ENCODE measurements around the gene FBXO24.

Gene FBXO24

DNA sequence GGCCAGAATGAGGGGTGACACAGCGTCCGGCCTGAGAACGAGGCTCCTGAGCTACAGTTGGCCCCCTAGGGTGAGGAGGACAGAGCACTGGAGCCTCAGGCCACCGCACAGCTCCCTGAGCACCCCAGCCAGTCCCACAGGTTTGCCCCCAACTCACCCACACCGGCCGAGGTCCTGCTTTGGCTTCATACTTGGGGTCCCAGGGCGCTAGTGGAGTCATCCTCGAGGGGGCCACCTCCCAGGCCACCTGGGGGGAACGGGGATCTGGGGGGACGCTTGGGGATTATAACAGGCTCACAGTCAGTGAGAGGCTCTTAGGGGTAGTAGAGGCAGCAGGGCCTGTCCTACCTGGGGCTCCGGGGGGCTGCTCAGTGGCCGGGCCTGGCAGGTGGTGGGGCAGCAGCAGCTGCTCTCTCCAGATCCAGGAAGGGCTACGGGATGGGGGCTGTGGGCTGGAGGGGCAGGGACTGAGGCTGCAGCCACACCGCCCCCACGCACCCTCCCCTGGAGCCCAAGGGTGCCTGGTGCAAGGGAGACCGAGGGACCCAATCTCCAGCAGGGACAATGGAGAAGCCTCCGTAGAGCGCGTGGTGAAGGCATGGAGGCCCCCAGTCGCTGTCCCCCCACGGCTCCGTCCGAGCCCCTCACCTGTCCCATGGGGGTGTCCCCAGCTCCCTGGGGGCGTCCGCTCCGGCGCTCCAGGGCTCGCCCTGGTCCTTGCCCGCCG, 13.0 kb upstream of the FBXO24 start:
- in situ Hi-C loops (cut with MboI; ENCODE audit: low sequenced_read_pairs), result no loop called here

DNA sequence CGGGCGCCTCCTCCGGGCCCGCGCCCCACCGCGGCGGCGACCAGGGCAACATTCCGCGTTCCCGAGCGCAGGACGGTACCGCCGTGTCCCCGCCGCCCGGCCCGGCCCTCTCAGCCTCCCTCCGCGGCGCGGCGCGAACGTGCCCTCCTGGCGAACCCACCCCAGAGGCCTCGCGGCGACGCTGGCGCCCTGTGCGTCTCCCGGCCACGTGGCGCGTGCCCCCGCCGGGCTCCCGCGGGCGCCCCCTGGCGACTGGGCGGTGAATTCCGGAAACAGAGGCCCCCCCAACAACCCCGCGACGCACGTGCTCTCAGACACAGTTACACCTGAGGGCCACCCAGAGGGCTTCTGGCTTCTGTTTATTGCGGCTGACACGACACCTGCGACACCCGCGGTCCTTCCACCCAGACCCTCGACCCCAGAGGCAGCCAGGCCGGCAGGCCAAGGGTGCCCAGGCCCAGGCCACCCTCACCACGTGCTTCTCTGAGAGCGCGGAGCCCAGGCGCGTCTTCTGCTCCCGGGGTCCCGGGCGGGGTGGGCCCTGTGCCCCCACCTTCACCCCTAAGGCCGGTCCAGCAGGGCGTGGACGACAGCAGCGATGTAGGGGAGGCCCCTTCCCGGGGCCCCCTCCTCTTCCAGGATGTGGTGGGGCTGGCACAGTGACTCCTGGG, 12.3 kb upstream of the FBXO24 start, which contains the start of gene SAP25:
SAP25 (minus strand) TSS at position 210 of the 671 bp plus-strand sequence; CDS start at position 52, 158 bp downstream.
- in situ Hi-C loops (cut with MboI; ENCODE audit: low sequenced_read_pairs), result no loop called here

GRCh38 chr7:100574362-100575205, 11.5 kb upstream of the FBXO24 start:
- in situ Hi-C loops (cut with MboI; ENCODE audit: low sequenced_read_pairs), result no loop called here

DNA sequence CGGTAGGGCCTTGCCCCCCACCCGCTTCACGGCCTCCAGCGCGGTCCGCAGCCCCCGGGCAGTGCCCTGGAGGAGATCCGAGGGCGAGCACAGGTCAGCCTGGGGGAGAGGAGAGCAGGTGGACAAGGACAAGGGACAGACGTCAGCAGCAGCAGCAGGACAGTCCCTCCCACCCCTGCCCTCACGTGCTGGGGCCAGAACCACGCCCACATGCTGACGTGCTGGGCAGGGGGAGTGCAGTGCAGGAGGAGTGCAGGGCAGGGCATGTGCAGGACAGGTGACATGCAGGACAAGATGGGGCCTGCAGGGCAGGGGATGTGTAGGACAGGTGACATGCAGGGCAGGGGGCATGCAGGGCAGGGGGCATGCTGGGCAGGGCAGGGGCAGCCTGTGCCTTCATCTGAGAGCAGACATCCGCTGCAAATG, 10.9 kb upstream of the FBXO24 start:
- in situ Hi-C loops (cut with MboI; ENCODE audit: low sequenced_read_pairs), result no loop called here

GRCh38 chr7:100575746-100576383, 10.3 kb upstream of the FBXO24 start:
- in situ Hi-C loops (cut with MboI; ENCODE audit: low sequenced_read_pairs), result no loop called here

- in situ Hi-C loops (cut with MboI; ENCODE audit: low sequenced_read_pairs), result no loop called here
These were observed 9.6 kb upstream of the FBXO24 start for GRCh38 chr7:100576384-100576993.

DNA sequence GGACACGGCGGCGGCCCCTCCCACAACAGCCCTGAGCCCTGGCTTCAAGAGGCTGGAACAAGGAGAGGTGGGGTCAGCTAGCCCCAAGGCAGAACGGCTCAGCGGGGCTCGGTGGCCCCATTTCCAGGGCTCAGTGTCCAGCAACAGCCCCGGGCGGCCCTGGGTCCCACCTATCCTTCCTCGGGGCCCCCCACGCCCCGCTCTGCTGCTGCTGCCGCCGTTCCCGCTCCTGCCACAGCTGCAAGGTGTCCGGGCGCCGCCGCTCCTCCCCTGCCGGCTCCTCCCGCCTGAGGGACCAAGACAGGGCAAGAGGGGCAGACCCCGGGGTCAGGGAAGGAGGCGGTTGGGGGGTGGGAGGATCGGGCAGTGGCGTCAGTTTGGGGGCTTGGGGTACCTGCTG, 9.0 kb upstream of the FBXO24 start:
- in situ Hi-C loops (cut with MboI; ENCODE audit: low sequenced_read_pairs), result no loop called here

DNA sequence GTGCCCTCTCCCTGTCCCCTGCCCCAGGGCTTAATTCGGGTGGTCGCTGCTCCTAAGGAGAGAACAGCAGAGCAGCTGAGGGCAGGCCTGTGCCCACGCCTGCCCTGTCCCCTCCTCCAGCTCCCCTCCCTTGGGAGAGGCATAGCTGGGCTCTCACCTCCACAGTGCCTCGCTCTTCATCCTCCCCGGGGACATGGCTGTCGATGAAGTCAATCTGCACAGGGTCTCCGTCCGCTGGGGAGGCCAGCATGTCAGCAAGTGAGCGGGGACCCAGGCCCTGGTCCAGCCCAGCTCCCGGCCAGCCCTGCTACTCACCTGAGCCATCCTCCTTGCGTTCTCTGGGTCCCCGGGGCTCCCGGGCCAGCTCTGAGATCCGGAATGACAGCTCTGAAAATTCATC, 8.6 kb upstream of the FBXO24 start:
- in situ Hi-C loops (cut with MboI; ENCODE audit: low sequenced_read_pairs), result no loop called here

GRCh38 chr7:100578246-100579183, 7.6 kb upstream of the FBXO24 start:
- in situ Hi-C loops (cut with MboI; ENCODE audit: low sequenced_read_pairs), result no loop called here

GRCh38 chr7:100580466-100581283, 5.5 kb upstream of the FBXO24 start:
- in situ Hi-C loops (cut with MboI; ENCODE audit: low sequenced_read_pairs), result no loop called here

- in situ Hi-C loops (cut with MboI; ENCODE audit: low sequenced_read_pairs), result no loop called here
These were observed 4.0 kb upstream of the FBXO24 start for GRCh38 chr7:100582041-100582579.

DNA sequence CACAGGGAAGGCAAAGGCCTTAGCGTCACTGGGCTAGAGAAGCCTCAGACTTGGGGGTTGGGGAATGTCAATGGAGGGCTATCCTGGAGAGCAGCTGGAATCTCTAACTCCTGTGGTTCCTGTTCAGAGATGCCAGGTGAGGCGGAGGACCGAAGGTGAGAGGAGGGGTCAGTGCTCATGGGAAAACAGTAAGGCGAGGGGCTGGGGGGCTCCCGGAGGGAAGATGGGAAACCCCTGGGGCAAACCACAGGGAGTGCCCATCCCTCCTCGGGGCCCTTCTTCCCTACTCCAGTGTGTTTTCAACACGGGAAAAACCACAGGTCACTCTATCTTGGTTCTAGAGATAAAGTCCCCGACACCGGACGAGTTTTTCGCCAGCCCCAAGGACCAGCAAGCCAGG, 3.5 kb upstream of the FBXO24 start:
- in situ Hi-C loops (cut with MboI; ENCODE audit: low sequenced_read_pairs), result no loop called here

DNA sequence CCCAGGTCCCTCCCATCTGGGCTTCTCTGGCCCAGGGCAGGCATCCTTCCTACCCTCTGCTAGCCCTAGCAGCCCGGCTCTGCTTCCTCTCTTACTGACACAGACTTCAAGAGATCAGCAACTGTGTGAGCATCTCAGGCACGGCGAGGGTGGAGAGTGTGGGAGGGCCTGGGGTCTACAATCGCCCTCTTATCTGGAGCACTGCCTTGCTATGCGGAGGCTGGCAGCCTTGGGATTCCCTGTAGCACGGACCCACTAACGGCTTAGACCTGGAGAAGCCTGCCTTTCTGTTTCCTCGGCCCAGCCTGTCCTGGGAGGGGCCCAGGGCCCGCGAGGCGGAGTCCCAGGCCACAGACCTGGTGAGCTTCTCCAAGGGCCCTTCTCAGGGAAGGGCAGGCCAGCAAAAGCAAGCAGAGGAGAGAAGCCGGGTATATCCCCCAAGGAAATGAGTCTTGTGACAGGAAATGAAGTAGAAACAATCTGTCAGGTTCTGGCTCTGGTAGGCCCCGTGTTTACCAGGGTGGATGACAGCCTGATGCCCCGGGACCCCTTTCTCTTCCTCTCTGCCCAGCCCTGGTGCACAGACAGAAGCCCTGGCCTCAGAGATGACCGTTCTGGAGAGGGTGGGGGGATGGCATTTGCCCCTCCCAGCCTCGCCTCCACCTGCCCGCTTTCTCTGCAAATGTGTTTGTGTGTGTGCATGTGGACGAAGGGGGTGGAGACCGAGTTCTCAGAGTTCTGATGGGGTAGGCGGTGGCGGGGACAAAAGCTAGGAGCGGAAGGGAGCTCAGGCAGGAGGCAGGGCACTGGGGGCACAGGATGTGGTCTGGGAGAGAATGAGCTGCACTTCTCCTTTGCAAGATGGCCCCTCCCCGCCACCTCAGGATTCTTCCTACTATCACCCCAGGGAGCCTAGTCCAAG, 2.7 kb upstream of the FBXO24 start:
- in situ Hi-C loops (cut with MboI; ENCODE audit: low sequenced_read_pairs), result no loop called here

- in situ Hi-C loops (cut with MboI; ENCODE audit: low sequenced_read_pairs), result no loop called here
These were observed 2.0 kb upstream of the FBXO24 start for GRCh38 chr7:100584054-100584682.

GRCh38 chr7:100584683-100585510, 1.2 kb upstream of the FBXO24 start:
- in situ Hi-C loops (cut with MboI; ENCODE audit: low sequenced_read_pairs), result no loop called here
